ENCODE results near the gene ANKRD7.

Gene ANKRD7, protein sequence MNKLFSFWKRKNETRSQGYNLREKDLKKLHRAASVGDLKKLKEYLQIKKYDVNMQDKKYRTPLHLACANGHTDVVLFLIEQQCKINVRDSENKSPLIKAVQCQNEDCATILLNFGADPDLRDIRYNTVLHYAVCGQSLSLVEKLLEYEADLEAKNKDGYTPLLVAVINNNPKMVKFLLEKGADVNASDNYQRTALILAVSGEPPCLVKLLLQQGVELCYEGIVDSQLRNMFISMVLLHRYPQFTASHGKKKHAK

DNA sequence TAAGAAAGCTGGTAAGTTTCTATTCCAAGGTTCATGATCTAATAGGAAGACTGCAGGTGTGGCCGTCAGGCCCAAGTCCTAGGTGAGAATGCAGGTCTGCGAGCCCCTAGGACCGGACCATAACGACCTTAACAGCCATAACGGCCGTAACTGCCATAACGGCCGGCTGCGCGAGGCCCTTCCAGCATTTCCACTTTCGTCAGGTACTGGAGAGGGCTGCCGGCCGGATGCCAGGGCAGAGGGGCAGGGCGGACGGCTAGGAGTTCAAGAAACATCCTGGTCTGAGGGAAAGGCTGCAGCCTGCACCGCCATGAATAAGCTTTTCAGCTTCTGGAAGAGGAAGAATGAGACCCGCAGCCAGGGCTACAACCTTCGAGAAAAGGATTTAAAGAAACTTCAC is at the start of gene ANKRD7:
TSS of gene ANKRD7 (plus strand) at position 184 of the 400 bp plus-strand sequence. CDS start at position 311, 127 bp downstream.
- no peak for DNase-seq
- Histone ChIP-seq H3K9me3 (replicated peaks; ENCODE audit: insufficient read depth, low read length) (no peaks in the 10 kb centered on the region), H4K20me1 (ENCODE audit: insufficient read depth, low read length) (no peaks in the 10 kb centered on the region), H3K9ac (ENCODE audit: low read length) (no peak within 1 kb of the TSS), H2AFZ (ENCODE audit: low read length) (no peak within 1 kb of the TSS), H3K4me1 (ENCODE audit: low read length) (0 out of 2 replicates have a peak, but pooled peaks cover 6% of the 10 kb centered on the region), H3K27me3 (replicated peaks; ENCODE audit: insufficient read depth, low read length) (no peaks in the 10 kb centered on the region), H3K4me3 (ENCODE audit: low read length) (no peak within 1 kb of the TSS), H3K79me2 (ENCODE audit: low read length) (no peaks in the 10 kb centered on the region), H3K4me2 (ENCODE audit: low read depth, low read length) (no peak within 1 kb of the TSS), H3F3A (ENCODE audit: insufficient read depth, low read length) (no peaks in the 10 kb centered on the region), H3K36me3 (replicated peaks; ENCODE audit: insufficient read depth, low read length) (no peaks in the 10 kb centered on the region), H3K27ac (ENCODE audit: low read length) (no peak within 1 kb of the TSS), H3K9me2 (replicated peaks; ENCODE audit: insufficient read depth, low read length) (no peaks in the 10 kb centered on the region)
- TF ChIP-seq EZH2 (optimal IDR thresholded peaks at IDR 0.05; ENCODE audit: low read depth, low read length) (no peak), EZH2phosphoT487 (IDR thresholded peaks at IDR 0.05; ENCODE audit: low read length) (no peak)
- TF ChIP-seq, protein P1, sequence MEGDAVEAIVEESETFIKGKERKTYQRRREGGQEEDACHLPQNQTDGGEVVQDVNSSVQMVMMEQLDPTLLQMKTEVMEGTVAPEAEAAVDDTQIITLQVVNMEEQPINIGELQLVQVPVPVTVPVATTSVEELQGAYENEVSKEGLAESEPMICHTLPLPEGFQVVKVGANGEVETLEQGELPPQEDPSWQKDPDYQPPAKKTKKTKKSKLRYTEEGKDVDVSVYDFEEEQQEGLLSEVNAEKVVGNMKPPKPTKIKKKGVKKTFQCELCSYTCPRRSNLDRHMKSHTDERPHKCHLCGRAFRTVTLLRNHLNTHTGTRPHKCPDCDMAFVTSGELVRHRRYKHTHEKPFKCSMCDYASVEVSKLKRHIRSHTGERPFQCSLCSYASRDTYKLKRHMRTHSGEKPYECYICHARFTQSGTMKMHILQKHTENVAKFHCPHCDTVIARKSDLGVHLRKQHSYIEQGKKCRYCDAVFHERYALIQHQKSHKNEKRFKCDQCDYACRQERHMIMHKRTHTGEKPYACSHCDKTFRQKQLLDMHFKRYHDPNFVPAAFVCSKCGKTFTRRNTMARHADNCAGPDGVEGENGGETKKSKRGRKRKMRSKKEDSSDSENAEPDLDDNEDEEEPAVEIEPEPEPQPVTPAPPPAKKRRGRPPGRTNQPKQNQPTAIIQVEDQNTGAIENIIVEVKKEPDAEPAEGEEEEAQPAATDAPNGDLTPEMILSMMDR (IDR thresholded peaks at IDR 0.05; ENCODE audit: low read length) = no peak

- H4K20me1 ChIP-seq (ENCODE audit: insufficient read depth, low read length) = no peaks in the 10 kb centered on the region
- no peak for DNase-seq
- H3K9me2 ChIP-seq (replicated peaks; ENCODE audit: insufficient read depth, low read length) = no peaks in the 10 kb centered on the region
- no peaks in the 10 kb centered on the region for H3K4me1 ChIP-seq (ENCODE audit: low read length)
- H2AFZ ChIP-seq (ENCODE audit: low read length) = no peak overlapping the region
- no peak overlapping the region for H3K9ac ChIP-seq (ENCODE audit: low read length)
- no peaks in the 10 kb centered on the region for H3K79me2 ChIP-seq (ENCODE audit: low read length)
- H3K36me3 ChIP-seq (replicated peaks; ENCODE audit: insufficient read depth, low read length) = no peaks in the 10 kb centered on the region
- H3K9me3 ChIP-seq (replicated peaks; ENCODE audit: insufficient read depth, low read length) = no peaks in the 10 kb centered on the region
- no peak overlapping the region for H3K4me3 ChIP-seq (ENCODE audit: low read length)
- H3K4me2 ChIP-seq (ENCODE audit: low read depth, low read length) = no peak overlapping the region
- TF ChIP-seq EZH2 (optimal IDR thresholded peaks at IDR 0.05; ENCODE audit: low read depth, low read length) (no peak), EZH2phosphoT487 (IDR thresholded peaks at IDR 0.05; ENCODE audit: low read length) (no peak)
- no peak overlapping the region for H3K27ac ChIP-seq (ENCODE audit: low read length)
- H3F3A ChIP-seq (ENCODE audit: insufficient read depth, low read length) = no peaks in the 10 kb centered on the region
- no peaks in the 10 kb centered on the region for H3K27me3 ChIP-seq (replicated peaks; ENCODE audit: insufficient read depth, low read length)
These were observed 48.8 kb upstream of the ANKRD7 start for GRCh38 chr7:118175740-118176139.

GRCh38 chr7:118179191-118179590 is 45.3 kb upstream of the ANKRD7 start:
- no peak overlapping the region for H3K4me3 ChIP-seq (ENCODE audit: low read length)
- H3K27ac ChIP-seq (ENCODE audit: low read length) = no peak overlapping the region
- no peak for TF ChIP-seq EZH2phosphoT487 (IDR thresholded peaks at IDR 0.05; ENCODE audit: low read length)
- TF ChIP-seq EZH2 (optimal IDR thresholded peaks at IDR 0.05; ENCODE audit: low read depth, low read length) = no peak
- TF ChIP-seq, protein P1 (IDR thresholded peaks at IDR 0.05; ENCODE audit: low read length) = no peak

More at GRCh38 chr7:118179191-118179590, 45.3 kb upstream of the ANKRD7 start:
- Histone ChIP-seq H3K9me3 (replicated peaks; ENCODE audit: insufficient read depth, low read length) (no peaks in the 10 kb centered on the region), H3K27me3 (replicated peaks; ENCODE audit: insufficient read depth, low read length) (no peaks in the 10 kb centered on the region), H3F3A (ENCODE audit: insufficient read depth, low read length) (peaks cover 2% of the 10 kb centered on the region; the same call in 1 of the 2 replicates), H2AFZ (ENCODE audit: low read length) (no peak overlapping the region), H3K79me2 (ENCODE audit: low read length) (peaks cover 16% of the 10 kb centered on the region), H3K4me2 (ENCODE audit: low read depth, low read length) (no peak overlapping the region), H3K9me2 (replicated peaks; ENCODE audit: insufficient read depth, low read length) (no peaks in the 10 kb centered on the region), H4K20me1 (ENCODE audit: insufficient read depth, low read length) (no peaks in the 10 kb centered on the region), H3K36me3 (replicated peaks; ENCODE audit: insufficient read depth, low read length) (no peaks in the 10 kb centered on the region), H3K9ac (ENCODE audit: low read length) (no peak overlapping the region), H3K4me1 (ENCODE audit: low read length) (0 out of 2 replicates have a peak, but pooled peaks cover 6% of the 10 kb centered on the region)
- DNase-seq = no peak

Data from MM.1S (cell line).